ENCODE results near the gene CHST2. TPM values are rescaled to one million over a fixed set of nuclear protein-coding genes. Genes with fewer than 3 reads are reported as not detected.

CHST2 gene
- polyA plus RNA-seq, 1 experiment = 0.38 TPM

DNA sequence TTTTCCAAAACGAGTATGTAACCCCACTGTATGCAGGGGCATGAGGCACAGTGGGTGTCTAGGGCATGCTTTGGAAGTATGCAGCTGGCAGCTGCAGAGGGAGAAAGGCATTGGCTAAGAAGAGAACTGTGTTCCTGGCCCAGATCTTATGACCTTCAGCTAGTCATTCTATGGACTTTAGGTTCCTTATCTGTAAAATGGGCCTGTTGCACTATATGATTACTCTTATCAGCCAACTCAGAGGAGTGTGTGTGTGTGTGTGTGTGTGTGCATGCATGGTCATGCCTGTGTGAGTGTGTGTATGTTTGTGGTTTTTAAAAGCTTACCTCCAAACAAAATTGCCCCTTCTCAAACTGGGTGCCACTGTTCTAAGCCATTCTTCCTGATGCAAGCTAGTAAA, 27.4 kb upstream of the CHST2 start:
- ChIA-PET CTCF (no interaction called here), POLR2A (no interaction called here)
- Histone ChIP-seq H3K27me3 (ENCODE audit: control insufficient read depth, insufficient read depth, low read length) (peaks cover 2% of the 10 kb centered on the region; the same call in 1 of the 2 replicates), H3K36me3 (ENCODE audit: control insufficient read depth, insufficient read depth, low read length) (no peaks in the 10 kb centered on the region), H3K4me3 (ENCODE audit: low read depth, low read length) (no peak overlapping the region)
- TF ChIP-seq, protein P1, sequence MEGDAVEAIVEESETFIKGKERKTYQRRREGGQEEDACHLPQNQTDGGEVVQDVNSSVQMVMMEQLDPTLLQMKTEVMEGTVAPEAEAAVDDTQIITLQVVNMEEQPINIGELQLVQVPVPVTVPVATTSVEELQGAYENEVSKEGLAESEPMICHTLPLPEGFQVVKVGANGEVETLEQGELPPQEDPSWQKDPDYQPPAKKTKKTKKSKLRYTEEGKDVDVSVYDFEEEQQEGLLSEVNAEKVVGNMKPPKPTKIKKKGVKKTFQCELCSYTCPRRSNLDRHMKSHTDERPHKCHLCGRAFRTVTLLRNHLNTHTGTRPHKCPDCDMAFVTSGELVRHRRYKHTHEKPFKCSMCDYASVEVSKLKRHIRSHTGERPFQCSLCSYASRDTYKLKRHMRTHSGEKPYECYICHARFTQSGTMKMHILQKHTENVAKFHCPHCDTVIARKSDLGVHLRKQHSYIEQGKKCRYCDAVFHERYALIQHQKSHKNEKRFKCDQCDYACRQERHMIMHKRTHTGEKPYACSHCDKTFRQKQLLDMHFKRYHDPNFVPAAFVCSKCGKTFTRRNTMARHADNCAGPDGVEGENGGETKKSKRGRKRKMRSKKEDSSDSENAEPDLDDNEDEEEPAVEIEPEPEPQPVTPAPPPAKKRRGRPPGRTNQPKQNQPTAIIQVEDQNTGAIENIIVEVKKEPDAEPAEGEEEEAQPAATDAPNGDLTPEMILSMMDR (IDR thresholded peaks at IDR 0.05; ENCODE audit: insufficient read depth, low read depth, low read length) = no peak
- no peak for DNase-seq (ENCODE audit: low read depth)

DNA sequence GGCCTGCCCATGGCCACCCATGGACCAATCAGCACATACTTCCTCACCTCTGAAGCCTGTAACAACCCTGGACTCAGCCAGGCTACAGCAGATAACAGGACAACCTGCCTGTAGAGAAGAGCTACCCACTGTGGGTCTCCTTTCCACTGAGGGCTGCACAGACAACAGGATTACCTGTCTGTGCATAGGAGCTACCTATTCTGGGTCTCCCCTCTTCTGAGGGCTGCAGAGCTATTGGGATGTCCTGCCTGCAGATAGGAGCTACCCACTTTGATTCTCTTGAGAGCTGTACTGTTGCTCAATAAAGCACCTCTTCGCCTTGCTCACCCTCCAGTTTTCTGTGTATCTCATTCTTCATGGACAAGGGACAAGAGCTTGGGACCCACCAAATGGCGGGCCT, 23.8 kb upstream of the CHST2 start:
- ChIA-PET CTCF (no interaction called here), POLR2A (no interaction called here)
- TF ChIP-seq, protein P1 (IDR thresholded peaks at IDR 0.05; ENCODE audit: insufficient read depth, low read depth, low read length) = no peak
- H3K36me3 ChIP-seq (ENCODE audit: control insufficient read depth, insufficient read depth, low read length) = no peaks in the 10 kb centered on the region
- no peaks in the 10 kb centered on the region; the same call in 1 of the 2 replicates for H3K27me3 ChIP-seq (ENCODE audit: control insufficient read depth, insufficient read depth, low read length)
- no peak overlapping the region for H3K4me3 ChIP-seq (ENCODE audit: low read depth, low read length)
- no peak for DNase-seq (ENCODE audit: low read depth)

DNA sequence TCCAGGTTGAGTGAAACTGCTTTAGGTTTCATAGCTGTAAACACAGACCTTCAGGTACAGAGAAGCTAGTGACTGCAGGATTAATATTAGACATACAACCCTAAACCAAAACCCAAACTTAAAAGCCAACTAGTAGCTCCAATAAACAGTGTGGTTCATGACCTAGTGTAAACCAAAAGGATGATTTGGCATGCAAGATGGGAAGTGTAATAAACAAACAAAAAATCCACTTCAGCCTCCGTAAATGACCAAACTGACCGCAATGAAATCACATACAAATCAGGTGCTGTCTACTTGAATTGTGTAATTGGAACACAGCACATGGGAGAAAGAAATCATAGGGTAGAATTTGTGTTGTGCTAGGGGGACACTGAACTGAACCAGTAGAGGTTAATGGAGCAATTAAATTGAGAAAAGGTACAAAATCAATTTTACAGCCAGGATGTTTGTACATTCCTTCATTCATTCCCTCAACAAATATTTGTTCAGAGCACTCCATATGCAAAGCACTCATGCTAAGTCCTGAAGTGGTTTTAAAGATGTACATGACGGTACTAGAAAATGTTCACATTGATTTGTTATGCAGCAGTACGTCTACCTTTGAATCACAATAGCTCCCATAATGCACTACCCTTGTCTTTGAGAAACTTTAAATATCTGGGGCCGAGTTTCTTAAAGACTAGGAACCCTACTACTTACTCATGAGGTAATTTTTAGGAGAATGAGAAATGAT, 21.4 kb upstream of the CHST2 start:
- Histone ChIP-seq H3K4me3 (ENCODE audit: low read depth, low read length) (no peak overlapping the region), H3K36me3 (ENCODE audit: control insufficient read depth, insufficient read depth, low read length) (no peaks in the 10 kb centered on the region), H3K27me3 (ENCODE audit: control insufficient read depth, insufficient read depth, low read length) (no peaks in the 10 kb centered on the region; the same call in 1 of the 2 replicates)
- POLR2A ChIA-PET = no interaction called here
- no peak for DNase-seq (ENCODE audit: low read depth)
- CTCF ChIA-PET = no interaction called here
- TF ChIP-seq, protein P1 (IDR thresholded peaks at IDR 0.05; ENCODE audit: insufficient read depth, low read depth, low read length) = no peak

DNA sequence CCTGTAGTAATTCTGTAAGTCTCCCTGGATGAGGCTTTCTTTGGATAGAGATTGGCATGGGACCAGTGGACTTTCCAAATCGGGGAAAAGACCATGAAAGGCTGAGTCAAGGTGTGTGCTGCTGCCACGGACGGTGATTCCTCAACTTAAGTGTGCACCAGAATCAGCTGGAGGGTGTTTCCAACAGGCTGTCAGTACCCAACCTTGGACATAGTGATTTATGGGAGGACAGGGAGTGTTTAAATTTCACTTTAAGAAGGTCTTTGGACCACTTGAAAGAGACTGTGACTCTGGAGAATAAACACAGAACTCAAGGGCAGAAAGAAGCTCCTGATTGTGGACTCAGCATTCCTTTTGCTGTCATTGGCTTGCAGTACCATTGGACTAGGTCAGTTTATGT, 20.4 kb upstream of the CHST2 start:
- no peak overlapping the region for H3K4me3 ChIP-seq (ENCODE audit: low read depth, low read length)
- TF ChIP-seq, protein P1 (IDR thresholded peaks at IDR 0.05; ENCODE audit: insufficient read depth, low read depth, low read length) = no peak
- POLR2A ChIA-PET = no interaction called here
- no peaks in the 10 kb centered on the region; the same call in 1 of the 2 replicates for H3K27me3 ChIP-seq (ENCODE audit: control insufficient read depth, insufficient read depth, low read length)
- CTCF ChIA-PET = no interaction called here
- DNase-seq (ENCODE audit: low read depth) = no peak
- no peaks in the 10 kb centered on the region for H3K36me3 ChIP-seq (ENCODE audit: control insufficient read depth, insufficient read depth, low read length)

DNA sequence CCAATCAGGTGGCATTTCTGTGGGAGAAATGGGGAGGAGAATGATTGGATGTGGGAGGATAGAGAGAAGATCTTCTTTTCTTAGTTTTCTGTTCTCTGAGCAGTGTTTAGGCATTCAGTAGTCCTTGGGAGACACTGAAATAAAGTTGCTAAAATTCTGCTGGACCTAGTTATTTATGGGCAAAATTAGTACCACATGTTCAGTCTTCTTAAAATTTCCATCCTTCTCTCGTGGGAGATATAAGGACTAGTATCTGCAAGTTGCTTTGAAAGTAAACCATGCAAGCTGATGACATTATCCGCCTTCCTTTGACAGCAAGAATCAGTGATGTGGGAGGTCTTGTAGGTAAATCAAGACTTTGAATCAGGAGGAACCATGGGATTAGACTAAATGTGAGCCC, 19.9 kb upstream of the CHST2 start:
- TF ChIP-seq, protein P1 (IDR thresholded peaks at IDR 0.05; ENCODE audit: insufficient read depth, low read depth, low read length) = no peak
- H3K27me3 ChIP-seq (ENCODE audit: control insufficient read depth, insufficient read depth, low read length) = no peaks in the 10 kb centered on the region; the same call in 1 of the 2 replicates
- H3K36me3 ChIP-seq (ENCODE audit: control insufficient read depth, insufficient read depth, low read length) = no peaks in the 10 kb centered on the region
- POLR2A ChIA-PET = no interaction called here
- CTCF ChIA-PET = no interaction called here
- DNase-seq (ENCODE audit: low read depth) = no peak
- H3K4me3 ChIP-seq (ENCODE audit: low read depth, low read length) = no peak overlapping the region

All from BJ (cell line).